SJCRH30 (cell line): ENCODE results near the gene EEF2. TPM values are rescaled to one million over a fixed set of nuclear protein-coding genes. Genes with fewer than 3 reads are reported as not detected.

ENCODE experiments used
- DNase-seq, 2 experiments: peaks; one replicate each; pipeline ENCODE4 v3.0.0-alpha.2; 2015 to 2020
- H3K27ac ChIP-seq: fragments of 250-450 bp; sonication (Bioruptor Pico); 2 replicates; pipeline ENCODE4 v1.5.1; 2020; ENCODE audit warnings: mild to moderate bottlenecking, moderate library complexity
- H3K27me3 ChIP-seq: fragments of 250-450 bp; sonication (Bioruptor Pico); 2 replicates; pipeline ENCODE4 v1.5.1; 2020; ENCODE audit warnings: mild to moderate bottlenecking, moderate library complexity
- H3K36me3 ChIP-seq: fragments of 250-450 bp; sonication (Bioruptor Pico); 2 replicates; pipeline ENCODE4 v1.5.1; 2020; ENCODE audit warnings: mild to moderate bottlenecking, moderate library complexity
- H3K4me1 ChIP-seq: fragments of 250-450 bp; sonication (Bioruptor Pico); 2 replicates; pipeline ENCODE4 v1.5.1; 2020; ENCODE audit warnings: mild to moderate bottlenecking, moderate library complexity
- H3K4me3 ChIP-seq: fragments of 250-450 bp; sonication (Bioruptor Pico); 2 replicates; pipeline ENCODE4 v1.5.1; 2020; ENCODE audit warnings: mild to moderate bottlenecking, moderate library complexity
- H3K9me3 ChIP-seq: fragments of 250-450 bp; sonication (Bioruptor Pico); replicated peaks from 2 replicates; pipeline ENCODE4 v1.5.1; 2020; ENCODE audit warnings: mild to moderate bottlenecking, moderate library complexity
- total RNA-seq: library from RNA; depleted of rRNA; stranded (reverse); fragments of >200 nt; shearing (Covaris generic); gene quantifications from 2 replicates; pipeline ENCODE4 v1.2.3, GENCODE V29; 2014; rRNA removed

EEF2 gene
- 1,658 and 1,674 TPM in 2 replicates for total RNA-seq

DNA sequence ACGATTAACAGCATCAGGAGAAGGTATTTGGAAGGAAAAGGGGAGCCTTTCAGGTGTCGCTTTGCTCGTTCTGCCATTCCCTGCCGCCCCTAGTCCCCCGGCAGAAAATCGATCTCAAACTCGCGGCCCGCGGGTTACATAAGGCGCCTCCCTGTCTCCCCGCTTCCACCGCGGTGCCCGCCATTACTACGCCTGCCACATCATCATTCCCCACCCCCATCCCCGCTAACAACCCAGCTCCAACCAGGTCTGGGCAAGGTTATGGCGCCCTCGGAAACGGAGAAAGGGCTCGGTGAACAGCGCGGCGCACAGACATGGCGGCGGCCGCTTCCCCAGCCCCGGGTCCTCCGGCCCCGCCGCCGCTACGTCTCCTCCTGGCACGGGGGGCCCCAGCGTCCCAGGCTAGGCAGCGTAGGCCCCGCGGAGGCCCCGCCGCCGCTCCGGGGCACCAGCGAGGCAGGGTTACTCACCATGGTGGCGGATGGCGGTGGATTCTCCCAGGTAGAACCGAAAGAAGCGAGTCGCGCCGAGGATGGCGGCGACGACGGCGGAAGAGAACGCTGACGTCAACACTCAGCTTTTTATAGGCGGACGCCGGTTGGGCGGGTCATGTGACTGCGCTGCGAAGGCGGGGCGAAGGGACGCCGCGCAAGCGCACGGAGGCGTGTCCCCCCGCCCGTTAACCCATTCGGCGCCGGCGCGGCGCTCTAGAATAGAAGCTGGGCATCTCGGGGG lies at the start of gene EEF2:
TSS of gene EEF2 (minus strand) at position 556 of the 735 bp plus-strand sequence. CDS start at position 473, 83 bp downstream.
- H3K27me3 ChIP-seq: no peaks in the 10 kb centered on the region
- peak within 1 kb of the TSS; percentile 92 for H3K27ac ChIP-seq
- peaks cover 15% of the 10 kb centered on the region for H3K4me1 ChIP-seq
- peak within 1 kb of the TSS; percentile 99 for H3K4me3 ChIP-seq
- DNase-seq: peak; percentile 85 to 92
- no peaks in the 10 kb centered on the region for H3K9me3 ChIP-seq
- peaks cover 48% of the 10 kb centered on the region for H3K36me3 ChIP-seq

DNA sequence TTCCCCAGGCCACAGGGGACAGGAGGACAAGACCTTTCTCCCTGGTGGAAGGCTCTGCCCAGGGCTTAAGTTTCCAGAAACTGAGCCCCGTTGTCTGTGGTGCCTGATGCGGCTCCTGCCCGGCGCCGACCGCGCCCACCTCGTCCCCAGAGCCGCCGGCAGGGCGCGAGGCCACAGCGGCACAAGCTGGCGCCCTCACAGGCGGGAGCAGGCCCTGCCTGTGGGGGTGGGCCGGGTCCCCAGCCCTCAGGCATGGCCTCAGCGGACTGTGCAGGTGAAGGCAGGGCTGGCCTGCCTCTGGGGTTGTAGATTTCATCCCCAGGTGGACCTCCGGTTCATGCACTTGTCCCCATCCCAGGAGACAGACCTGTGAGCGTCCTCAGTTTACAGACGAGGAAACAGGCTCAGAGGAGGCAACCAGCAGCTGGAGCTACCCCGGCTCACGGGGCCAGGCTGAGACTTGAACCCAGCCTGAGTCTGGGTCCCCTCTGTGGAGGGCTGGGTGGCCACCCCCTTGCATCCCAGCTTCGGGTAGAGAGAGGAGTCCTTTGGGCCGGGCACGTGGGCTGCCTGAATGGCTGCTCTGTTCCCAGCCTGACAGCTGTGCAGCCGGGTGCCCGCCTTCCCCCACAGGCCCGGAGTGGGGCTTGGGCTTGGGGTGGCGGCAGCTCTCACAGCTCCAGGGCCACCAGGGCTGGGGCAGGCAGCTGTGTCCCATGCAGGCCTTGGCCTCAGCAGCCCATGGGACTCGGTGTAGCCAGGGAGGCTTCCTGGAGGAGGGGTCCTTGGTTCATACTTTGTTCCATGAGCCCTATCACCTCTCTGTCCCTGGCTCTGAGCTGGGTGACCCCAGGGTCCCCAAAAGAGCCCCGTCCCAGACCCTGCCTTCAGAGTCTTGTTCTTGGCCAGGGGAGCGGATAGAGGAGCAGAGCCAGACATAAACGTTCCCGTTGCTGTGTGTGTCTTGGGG lies 49.1 kb upstream of the EEF2 start:
- DNase-seq: no peak
- H3K4me1 ChIP-seq: no peaks in the 10 kb centered on the region
- no peak overlapping the region for H3K4me3 ChIP-seq
- no peaks in the 10 kb centered on the region for H3K27me3 ChIP-seq
- H3K9me3 ChIP-seq: no peaks in the 10 kb centered on the region
- peaks cover 3% of the 10 kb centered on the region; the same call in 1 of the 2 replicates for H3K36me3 ChIP-seq
- no peak overlapping the region for H3K27ac ChIP-seq

DNA sequence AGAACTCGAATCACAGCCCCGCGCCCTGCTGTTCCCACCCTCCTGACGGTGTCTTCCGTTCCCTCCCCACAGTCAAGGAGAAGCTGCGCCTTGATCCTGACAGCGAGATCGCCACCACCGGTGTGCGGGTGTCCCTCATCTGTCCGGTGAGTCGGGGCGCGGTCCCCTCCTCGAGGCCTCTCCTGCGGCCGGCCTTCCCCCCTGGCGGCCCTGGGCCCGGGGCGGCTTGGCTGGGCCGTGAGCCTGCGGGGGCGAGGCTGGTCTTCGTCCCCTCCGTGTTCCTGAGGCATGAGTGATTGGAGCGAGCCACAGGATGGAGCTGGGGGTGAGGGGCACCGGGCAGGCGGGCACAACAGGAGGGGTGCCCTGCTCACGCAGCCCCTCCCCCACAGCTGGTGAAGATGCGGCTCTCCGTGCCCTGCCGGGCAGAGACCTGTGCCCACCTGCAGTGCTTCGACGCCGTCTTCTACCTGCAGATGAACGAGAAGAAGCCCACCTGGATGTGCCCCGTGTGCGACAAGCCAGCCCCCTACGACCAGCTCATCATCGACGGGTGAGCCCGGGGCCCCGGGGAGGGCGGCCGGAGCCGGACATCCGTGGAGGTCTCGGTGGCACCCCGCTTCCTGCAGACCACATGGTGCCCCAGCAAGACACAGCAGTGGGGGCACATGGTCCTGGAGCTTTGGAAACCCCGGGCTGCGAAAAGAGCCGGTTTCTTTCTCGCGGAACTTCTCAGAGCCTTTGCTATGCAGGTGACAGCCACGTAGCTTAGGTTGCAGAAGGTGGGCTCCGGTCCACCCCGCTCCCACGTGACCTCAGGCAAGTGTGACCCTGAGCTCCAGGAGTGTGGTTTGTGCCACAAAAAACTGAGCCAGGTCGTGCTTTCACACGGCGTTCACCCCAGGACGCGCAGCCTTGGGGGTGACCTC lies 48.0 kb upstream of the EEF2 start:
- Histone ChIP-seq H3K27me3 (no peaks in the 10 kb centered on the region), H3K4me3 (no peak overlapping the region), H3K9me3 (no peaks in the 10 kb centered on the region), H3K36me3 (peaks cover 3% of the 10 kb centered on the region; the same call in 1 of the 2 replicates), H3K4me1 (no peaks in the 10 kb centered on the region), H3K27ac (no peak overlapping the region)
- DNase-seq: no peak

DNA sequence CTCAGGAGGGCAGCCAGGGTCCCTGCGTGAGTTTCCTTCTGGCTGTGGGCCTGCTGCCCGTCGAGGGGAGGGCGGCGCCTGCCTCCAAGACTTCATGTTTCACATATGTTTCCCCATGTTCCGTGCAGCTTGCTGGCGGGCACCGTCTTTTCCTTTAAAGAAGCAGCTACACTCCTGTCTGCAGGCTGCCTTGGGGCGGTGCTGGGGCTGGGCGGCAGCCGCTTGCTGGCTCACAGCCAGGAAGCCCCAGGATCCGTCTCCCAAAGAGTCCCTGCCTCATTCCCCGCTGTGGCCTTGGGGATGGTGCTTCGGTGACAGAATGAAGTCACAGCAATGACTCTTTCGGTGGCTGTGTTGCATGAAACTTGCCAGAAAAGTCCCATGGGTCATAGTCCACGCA lies 47.2 kb upstream of the EEF2 start:
- no peak overlapping the region for H3K27ac ChIP-seq
- no peak overlapping the region for H3K4me3 ChIP-seq
- DNase-seq: no peak
- H3K9me3 ChIP-seq: no peaks in the 10 kb centered on the region
- peaks cover 3% of the 10 kb centered on the region; the same call in 1 of the 2 replicates for H3K36me3 ChIP-seq
- no peaks in the 10 kb centered on the region for H3K27me3 ChIP-seq
- H3K4me1 ChIP-seq: no peaks in the 10 kb centered on the region

GRCh38 chr19:4031420-4031819 lies 46.2 kb upstream of the EEF2 start:
- no peaks in the 10 kb centered on the region; the same call in 1 of the 2 replicates for H3K36me3 ChIP-seq
- no peak for DNase-seq
- no peak overlapping the region for H3K4me3 ChIP-seq
- H3K27me3 ChIP-seq: no peaks in the 10 kb centered on the region
- no peaks in the 10 kb centered on the region for H3K4me1 ChIP-seq
- H3K27ac ChIP-seq: no peak overlapping the region
- H3K9me3 ChIP-seq: no peaks in the 10 kb centered on the region

- H3K4me3 ChIP-seq: no peak overlapping the region
- no peaks in the 10 kb centered on the region for H3K27me3 ChIP-seq
- H3K9me3 ChIP-seq: no peaks in the 10 kb centered on the region
- no peaks in the 10 kb centered on the region; the same call in 1 of the 2 replicates for H3K36me3 ChIP-seq
- no peaks in the 10 kb centered on the region for H3K4me1 ChIP-seq
- H3K27ac ChIP-seq: no peak overlapping the region
- no peak for DNase-seq
Measured at GRCh38 chr19:4030981-4031380, 45.7 kb upstream of the EEF2 start.

DNA sequence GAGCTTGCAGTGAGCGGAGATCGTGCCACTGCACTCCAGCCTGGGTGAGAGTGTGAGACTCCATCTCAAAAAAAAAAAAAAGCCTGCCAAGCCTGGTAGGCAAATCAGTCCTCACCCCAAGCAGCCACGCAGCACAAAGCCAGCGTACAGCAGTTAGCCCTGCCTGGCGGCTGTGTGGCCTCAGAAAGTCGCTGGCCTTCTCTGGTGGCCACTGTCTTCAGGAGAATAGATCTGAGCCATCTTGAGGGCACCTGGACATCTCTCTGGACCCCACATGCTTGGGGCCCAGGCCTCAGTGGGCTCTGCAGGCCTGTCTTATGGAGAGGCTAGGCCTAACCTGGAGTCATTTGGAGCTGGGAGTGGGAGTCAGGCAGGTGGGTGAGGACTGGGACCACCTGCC lies 45.3 kb upstream of the EEF2 start:
- DNase-seq: no peak
- Histone ChIP-seq H3K27me3 (no peaks in the 10 kb centered on the region), H3K36me3 (no peaks in the 10 kb centered on the region; the same call in 1 of the 2 replicates), H3K9me3 (no peaks in the 10 kb centered on the region), H3K4me3 (no peak overlapping the region), H3K4me1 (no peaks in the 10 kb centered on the region), H3K27ac (no peak overlapping the region)

- Histone ChIP-seq H3K36me3 (peaks cover 4% of the 10 kb centered on the region; the same call in 1 of the 2 replicates), H3K9me3 (no peaks in the 10 kb centered on the region), H3K4me1 (no peaks in the 10 kb centered on the region), H3K4me3 (no peak overlapping the region), H3K27ac (no peak overlapping the region), H3K27me3 (no peaks in the 10 kb centered on the region)
- DNase-seq: no peak
Measured at GRCh38 chr19:4029247-4029614, 44.0 kb upstream of the EEF2 start.

DNA sequence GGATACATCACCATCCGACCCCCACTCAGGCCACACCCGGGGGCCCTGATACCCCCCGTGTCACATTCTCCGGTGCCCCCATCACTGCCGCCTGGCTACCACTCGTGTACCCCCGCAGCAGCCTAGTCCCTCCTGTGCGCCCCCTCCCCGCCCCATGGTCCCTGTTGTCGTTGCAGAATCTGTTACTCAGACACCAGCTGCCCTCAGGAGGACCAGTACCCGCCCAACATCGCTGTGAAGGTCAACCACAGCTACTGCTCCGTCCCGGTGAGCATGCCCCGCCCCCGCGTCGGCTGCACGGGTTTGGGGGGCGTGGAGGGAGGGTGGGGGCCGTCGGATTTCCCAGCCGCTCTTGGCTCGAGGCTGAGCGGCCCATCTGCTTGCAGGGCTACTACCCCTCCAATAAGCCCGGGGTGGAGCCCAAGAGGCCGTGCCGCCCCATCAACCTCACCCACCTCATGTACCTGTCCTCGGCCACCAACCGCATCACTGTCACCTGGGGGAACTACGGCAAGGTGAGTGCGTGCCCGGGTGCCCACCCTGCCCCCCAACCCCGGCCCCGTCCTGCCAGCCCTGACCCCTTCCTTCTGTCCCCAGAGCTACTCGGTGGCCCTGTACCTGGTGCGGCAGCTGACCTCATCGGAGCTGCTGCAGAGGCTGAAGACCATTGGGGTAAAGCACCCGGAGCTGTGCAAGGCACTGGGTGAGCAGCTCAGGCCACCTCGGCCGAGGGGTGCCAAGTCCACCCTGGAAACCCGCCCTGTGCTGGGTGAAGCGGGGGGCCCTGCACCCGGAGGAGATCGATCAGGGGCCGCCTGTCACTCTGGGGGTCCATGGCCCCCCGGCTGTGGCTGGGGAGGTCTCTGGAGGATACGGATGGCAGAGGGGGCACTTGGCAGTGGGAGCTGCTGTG lies 43.3 kb upstream of the EEF2 start:
- Histone ChIP-seq H3K27me3 (no peaks in the 10 kb centered on the region), H3K9me3 (no peaks in the 10 kb centered on the region), H3K27ac (no peak overlapping the region), H3K4me1 (no peaks in the 10 kb centered on the region), H3K36me3 (peaks cover 4% of the 10 kb centered on the region; the same call in 1 of the 2 replicates), H3K4me3 (no peak overlapping the region)
- DNase-seq: no peak

DNA sequence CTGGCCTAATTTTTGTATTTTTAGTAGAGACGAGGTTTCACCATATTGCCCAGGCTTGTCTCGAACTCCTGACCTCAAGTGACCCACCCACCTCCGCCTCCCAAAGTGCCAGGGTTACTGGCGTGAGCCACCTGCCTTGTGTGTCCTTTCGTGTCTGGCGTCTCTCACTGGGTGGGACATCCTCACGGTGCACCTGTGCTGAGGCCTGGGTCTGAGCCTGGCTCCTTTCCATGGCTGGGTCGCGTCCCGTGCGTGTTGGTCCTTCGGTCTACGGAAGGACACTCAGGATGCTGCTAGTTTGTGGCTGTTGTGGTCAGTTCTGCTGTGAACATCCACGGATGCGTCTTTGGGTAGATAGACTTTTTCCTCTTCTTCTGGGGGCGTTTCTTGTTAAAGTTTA lies 41.9 kb upstream of the EEF2 start:
- DNase-seq: no peak
- Histone ChIP-seq H3K36me3 (peaks cover 4% of the 10 kb centered on the region; the same call in 1 of the 2 replicates), H3K4me3 (no peak overlapping the region), H3K4me1 (no peaks in the 10 kb centered on the region), H3K27me3 (no peaks in the 10 kb centered on the region), H3K9me3 (no peaks in the 10 kb centered on the region), H3K27ac (no peak overlapping the region)

GRCh38 chr19:4025317-4025716 lies 40.1 kb upstream of the EEF2 start:
- Histone ChIP-seq H3K27me3 (no peaks in the 10 kb centered on the region), H3K9me3 (no peaks in the 10 kb centered on the region), H3K4me3 (no peak overlapping the region), H3K4me1 (no peaks in the 10 kb centered on the region), H3K36me3 (peaks cover 8% of the 10 kb centered on the region), H3K27ac (no peak overlapping the region)
- DNase-seq: no peak

GRCh38 chr19:4023600-4024398 lies 38.5 kb upstream of the EEF2 start:
- Histone ChIP-seq H3K36me3 (peaks cover 8% of the 10 kb centered on the region), H3K9me3 (no peaks in the 10 kb centered on the region), H3K27ac (no peak overlapping the region), H3K4me3 (no peak overlapping the region), H3K4me1 (no peaks in the 10 kb centered on the region), H3K27me3 (no peaks in the 10 kb centered on the region)
- no peak for DNase-seq

- H3K4me3 ChIP-seq: no peak overlapping the region
- peaks cover 4% of the 10 kb centered on the region for H3K36me3 ChIP-seq
- no peak for DNase-seq
- H3K27ac ChIP-seq: no peak overlapping the region
- no peaks in the 10 kb centered on the region for H3K9me3 ChIP-seq
- no peaks in the 10 kb centered on the region for H3K27me3 ChIP-seq
- H3K4me1 ChIP-seq: no peaks in the 10 kb centered on the region
Measured at GRCh38 chr19:4019578-4019977, 34.3 kb upstream of the EEF2 start.
